HuH-7.5 (cell line): ENCODE data around the gene PCDH9.
A peak's percentile ranks its signal among the peaks of the same experiment; 100 is the strongest.

Source experiments
- DNase-seq: peaks from one replicate; pipeline ENCODE4 v3.0.0; 2011; ENCODE audit warnings: low spot score

PCDH9 gene

GRCh38 chr13:67229481-67230403 is at the start of gene PCDH9:
TSS of gene PCDH9 (minus strand) at chr13:67230336. CDS start at chr13:67228440, 1,896 bp downstream.
- no peak for DNase-seq

- DNase-seq = no peak
Observed at GRCh38 chr13:67278235-67278634, 48.1 kb upstream of the PCDH9 start.

GRCh38 chr13:67277581-67277980 is 47.4 kb upstream of the PCDH9 start:
- no peak for DNase-seq

- no peak for DNase-seq
Observed at GRCh38 chr13:67275351-67275960, 45.3 kb upstream of the PCDH9 start.

GRCh38 chr13:67273001-67273400 is 42.9 kb upstream of the PCDH9 start:
- DNase-seq = no peak

GRCh38 chr13:67267136-67267535 is 37.0 kb upstream of the PCDH9 start:
- no peak for DNase-seq

GRCh38 chr13:67259208-67259607 is 29.1 kb upstream of the PCDH9 start:
- DNase-seq = no peak

GRCh38 chr13:67258482-67258881 is 28.3 kb upstream of the PCDH9 start:
- DNase-seq = no peak

GRCh38 chr13:67238861-67239260 is 8.7 kb upstream of the PCDH9 start:
- no peak for DNase-seq

GRCh38 chr13:67238277-67238859 is 8.2 kb upstream of the PCDH9 start:
- no peak for DNase-seq

- DNase-seq = no peak
Observed at GRCh38 chr13:67235265-67235664, 5.1 kb upstream of the PCDH9 start.

GRCh38 chr13:67232384-67232783 is 2.2 kb upstream of the PCDH9 start:
- no peak for DNase-seq

GRCh38 chr13:67231289-67232000 is 1.3 kb upstream of the PCDH9 start:
- no peak for DNase-seq

GRCh38 chr13:67230404-67231288 is 510 bp upstream of the PCDH9 start:
- DNase-seq = peak; percentile 75

- no peak for DNase-seq
Observed at GRCh38 chr13:67228916-67229315, 1.2 kb downstream of the PCDH9 start.

- no peak for DNase-seq
Observed at GRCh38 chr13:67228031-67228430, 2.1 kb downstream of the PCDH9 start.

GRCh38 chr13:67227131-67227983 is 2.8 kb downstream of the PCDH9 start:
- DNase-seq = no peak

GRCh38 chr13:67226696-67227095 is 3.4 kb downstream of the PCDH9 start:
- no peak for DNase-seq

GRCh38 chr13:67225252-67226159 is 4.6 kb downstream of the PCDH9 start:
- no peak for DNase-seq
